NB4 (cell line): ENCODE data around the gene ZNF579.

Experiments
- CTCF ChIP-seq: IDR thresholded peaks from one replicate; pipeline ENCODE4 v1.5.1; 2012; ENCODE audit warnings: low read depth, low read length
- MAX ChIP-seq: IDR thresholded peaks from 2 replicates; pipeline ENCODE4 v1.6.1; 2011; ENCODE audit warnings: low read depth, low read length
- MYC ChIP-seq: IDR thresholded peaks from 2 replicates; pipeline ENCODE4 v1.6.1; 2011; ENCODE audit warnings: low read depth, low read length
- POLR2A ChIP-seq: IDR thresholded peaks from 2 replicates; pipeline ENCODE4 v1.6.1; 2011; ENCODE audit warnings: mild to moderate bottlenecking; ENCODE audit not compliant: insufficient read length; ENCODE audit errors: extremely low read depth

DNA sequence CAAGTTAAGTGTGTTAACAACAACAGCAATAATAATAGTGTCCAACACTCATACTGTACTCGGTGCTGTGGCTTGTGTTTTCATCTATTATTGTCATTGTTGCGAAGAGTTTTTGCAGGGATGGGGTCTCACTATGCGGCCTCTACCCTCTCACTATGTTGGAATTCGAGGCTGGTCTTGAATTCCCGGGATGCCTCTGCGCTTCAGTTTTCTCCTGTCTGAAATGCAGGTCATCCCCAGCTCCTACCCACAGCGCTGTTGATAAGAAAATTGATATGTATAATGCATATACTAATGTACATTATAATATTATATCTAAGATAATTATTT is 30.4 kb downstream of the ZNF579 start:
- no peak for TF ChIP-seq CTCF
- no peak for TF ChIP-seq MAX
- no peak for TF ChIP-seq POLR2A
- no peak for TF ChIP-seq MYC
